HEK293 (cell line): ENCODE data around the gene HOXD11.

Experiments
- BCL11A ChIP-seq: fragments of 450-650 bp; formaldehyde crosslinking; IDR thresholded peaks from 2 replicates; pipeline ENCODE4 v1.5.1; 2016; ENCODE audit warnings: low read depth, missing biosample characterization, missing genetic modification characterization
- GLI2 ChIP-seq: fragments of 450-650 bp; formaldehyde crosslinking; IDR thresholded peaks from 2 replicates; pipeline ENCODE4; 2017; ENCODE audit warnings: missing biosample characterization, missing genetic modification characterization, low read depth, borderline replicate concordance
- OVOL3 ChIP-seq: fragments of 450-650 bp; formaldehyde crosslinking; IDR thresholded peaks from 2 replicates; pipeline ENCODE4 v1.5.1; 2016; ENCODE audit warnings: missing biosample characterization, missing genetic modification characterization
- REPIN1 ChIP-seq: fragments of 450-650 bp; formaldehyde crosslinking; IDR thresholded peaks from 2 replicates; pipeline ENCODE4 v1.5.1; 2017; ENCODE audit warnings: missing biosample characterization, missing genetic modification characterization, low read depth
- SCRT2 ChIP-seq: fragments of 450-650 bp; formaldehyde crosslinking; IDR thresholded peaks from 2 replicates; pipeline ENCODE4 v1.5.1; 2016; ENCODE audit warnings: missing biosample characterization, missing genetic modification characterization
- YY2 ChIP-seq: fragments of 450-650 bp; formaldehyde crosslinking; IDR thresholded peaks from 2 replicates; pipeline ENCODE4 v1.5.1; 2016; ENCODE audit warnings: missing biosample characterization, missing genetic modification characterization
- ZBTB17 ChIP-seq: fragments of 450-650 bp; formaldehyde crosslinking; IDR thresholded peaks from 2 replicates; pipeline ENCODE4 v1.5.1; 2016; ENCODE audit warnings: missing biosample characterization, missing genetic modification characterization
- ZFP3 ChIP-seq: fragments of 450-650 bp; formaldehyde crosslinking; IDR thresholded peaks from 2 replicates; pipeline ENCODE4 v1.5.1; 2016; ENCODE audit warnings: low read depth, missing biosample characterization, missing genetic modification characterization
- ZFP37 ChIP-seq: fragments of 450-650 bp; formaldehyde crosslinking; IDR thresholded peaks from 2 replicates; pipeline ENCODE4 v1.5.1; 2016; ENCODE audit warnings: missing biosample characterization, missing genetic modification characterization
- ZFP69B ChIP-seq: fragments of 450-650 bp; formaldehyde crosslinking; IDR thresholded peaks from 2 replicates; pipeline ENCODE4 v1.5.1; 2016; ENCODE audit warnings: missing biosample characterization, missing genetic modification characterization
- ZNF114 ChIP-seq: fragments of 450-650 bp; formaldehyde crosslinking; IDR thresholded peaks from 2 replicates; pipeline ENCODE4 v1.5.0; 2017; ENCODE audit warnings: missing biosample characterization, missing genetic modification characterization
- ZNF19 ChIP-seq: fragments of 450-650 bp; formaldehyde crosslinking; IDR thresholded peaks from 2 replicates; pipeline ENCODE4; 2016; ENCODE audit warnings: missing biosample characterization, missing genetic modification characterization, low read depth
- ZNF211 ChIP-seq: fragments of 450-650 bp; formaldehyde crosslinking; IDR thresholded peaks from 2 replicates; pipeline ENCODE4 v1.5.1; 2016; ENCODE audit warnings: low read depth, missing biosample characterization, missing genetic modification characterization
- ZNF239 ChIP-seq: fragments of 450-650 bp; formaldehyde crosslinking; IDR thresholded peaks from 2 replicates; pipeline ENCODE4 v1.5.1; 2016; ENCODE audit warnings: missing biosample characterization, missing genetic modification characterization
- ZNF549 ChIP-seq: fragments of 450-650 bp; IDR thresholded peaks from 2 replicates; pipeline ENCODE4 v1.5.1; 2018; ENCODE audit warnings: missing biosample characterization, missing genetic modification characterization, mild to moderate bottlenecking, inconsistent platforms, moderate library complexity
- ZNF610 ChIP-seq: fragments of 450-650 bp; formaldehyde crosslinking; IDR thresholded peaks from 2 replicates; pipeline ENCODE4 v1.5.1; 2016; ENCODE audit warnings: missing biosample characterization, missing genetic modification characterization, borderline replicate concordance
- ZNF677 ChIP-seq: fragments of 450-650 bp; IDR thresholded peaks from 2 replicates; pipeline ENCODE4 v1.5.0; 2018; ENCODE audit warnings: missing biosample characterization, mild to moderate bottlenecking, missing genetic modification characterization, moderate library complexity
- ZSCAN23 ChIP-seq: fragments of 450-650 bp; formaldehyde crosslinking; IDR thresholded peaks from 2 replicates; pipeline ENCODE4 v1.5.1; 2016; ENCODE audit warnings: missing biosample characterization, missing genetic modification characterization
- TF ChIP-seq, protein P1 (sequence below): fragments of 450-650 bp; formaldehyde crosslinking; IDR thresholded peaks from 2 replicates; pipeline ENCODE4 v1.5.1; 2016; ENCODE audit warnings: missing biosample characterization, missing genetic modification characterization
- TF ChIP-seq, protein P2 (sequence below): fragments of 450-650 bp; formaldehyde crosslinking; IDR thresholded peaks from 2 replicates; pipeline ENCODE4; 2016; ENCODE audit warnings: missing biosample characterization, missing genetic modification characterization
- TF ChIP-seq, protein P3 (sequence below): fragments of 450-650 bp; formaldehyde crosslinking; IDR thresholded peaks from 2 replicates; pipeline ENCODE4 v1.5.1; 2016; ENCODE audit warnings: missing biosample characterization, missing genetic modification characterization
- TF ChIP-seq, protein P4 (sequence below): fragments of 450-650 bp; formaldehyde crosslinking; IDR thresholded peaks from 2 replicates; pipeline ENCODE4 v1.5.1; 2016; ENCODE audit warnings: missing biosample characterization, missing genetic modification characterization
- TF ChIP-seq, protein P5 (sequence below): fragments of 450-650 bp; formaldehyde crosslinking; IDR thresholded peaks from 2 replicates; pipeline ENCODE4 v1.5.1; 2016; ENCODE audit warnings: missing biosample characterization, missing genetic modification characterization
- TF ChIP-seq, protein P6 (sequence below): fragments of 450-650 bp; formaldehyde crosslinking; optimal IDR thresholded peaks from 2 replicates; pipeline ENCODE3; 2016; ENCODE audit warnings: missing biosample characterization, mild to moderate bottlenecking, missing genetic modification characterization
- TF ChIP-seq, protein P7 (sequence below): fragments of 450-650 bp; formaldehyde crosslinking; conservative IDR thresholded peaks from 2 replicates; pipeline ENCODE4 v1.5.1; 2016; ENCODE audit warnings: low read depth, missing biosample characterization, missing genetic modification characterization
- TF ChIP-seq, protein P8 (sequence below): fragments of 450-650 bp; formaldehyde crosslinking; IDR thresholded peaks from 2 replicates; pipeline ENCODE4 v1.5.1; 2016; ENCODE audit warnings: missing biosample characterization, missing genetic modification characterization

The HOXD11 gene

DNA sequence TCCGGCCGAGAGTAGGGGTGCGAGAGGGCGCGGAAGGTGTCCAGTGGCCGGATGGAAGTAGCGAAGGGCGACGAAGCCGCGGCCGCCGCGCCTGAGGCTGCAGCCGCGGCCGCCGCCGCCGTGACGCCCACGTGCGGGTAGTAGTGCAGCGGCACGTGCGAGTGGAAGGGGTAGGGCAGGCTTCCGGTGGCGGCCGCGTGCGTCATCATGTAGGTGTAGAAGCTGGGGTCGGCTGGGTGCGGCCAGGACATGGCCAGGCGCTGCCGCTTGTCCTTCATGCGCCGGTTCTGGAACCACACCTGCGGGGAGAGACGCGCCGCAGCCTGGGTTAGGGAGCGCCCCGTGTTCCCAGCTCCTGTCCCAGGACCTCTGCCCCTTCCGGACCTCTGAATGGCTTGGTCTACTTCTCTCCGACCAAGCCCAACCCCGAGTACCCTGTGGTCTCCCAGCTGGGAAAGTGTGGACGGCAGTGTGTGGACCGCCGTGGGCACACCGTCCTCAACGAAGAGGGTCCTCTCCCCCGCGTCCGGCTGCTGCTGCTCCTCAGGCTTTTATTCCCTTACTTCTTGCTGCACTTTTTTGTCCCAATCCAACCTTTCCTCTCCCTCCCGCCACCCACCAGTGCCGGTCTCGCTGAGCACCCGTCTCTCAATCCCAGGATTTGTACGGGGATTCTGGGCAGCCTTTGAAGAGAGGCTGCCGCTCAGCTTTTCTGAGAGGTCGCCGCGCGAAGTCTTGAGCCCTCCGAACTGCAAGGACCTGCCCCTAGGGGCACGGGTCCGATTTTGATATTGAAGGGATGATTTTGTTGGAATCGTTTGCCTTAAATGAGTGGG is 26.3 kb upstream of the HOXD11 start (continued):
- TF ChIP-seq REPIN1 (tag by site-specific recombination) = no peak
- TF ChIP-seq ZBTB17 (tag by site-specific recombination) = no peak
- TF ChIP-seq BCL11A = no peak
- TF ChIP-seq, protein P1, sequence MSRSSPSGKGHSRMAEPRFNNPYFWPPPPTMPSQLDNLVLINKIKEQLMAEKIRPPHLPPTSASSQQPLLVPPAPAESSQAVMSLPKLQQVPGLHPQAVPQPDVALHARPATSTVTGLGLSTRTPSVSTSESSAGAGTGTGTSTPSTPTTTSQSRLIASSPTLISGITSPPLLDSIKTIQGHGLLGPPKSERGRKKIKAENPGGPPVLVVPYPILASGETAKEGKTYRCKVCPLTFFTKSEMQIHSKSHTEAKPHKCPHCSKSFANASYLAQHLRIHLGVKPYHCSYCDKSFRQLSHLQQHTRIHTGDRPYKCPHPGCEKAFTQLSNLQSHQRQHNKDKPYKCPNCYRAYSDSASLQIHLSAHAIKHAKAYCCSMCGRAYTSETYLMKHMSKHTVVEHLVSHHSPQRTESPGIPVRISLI (tag by site-specific recombination) = no peak
- TF ChIP-seq ZNF211 (tag by site-specific recombination) = no peak
- TF ChIP-seq YY2 (tag by site-specific recombination) = no peak
- no peak for TF ChIP-seq GLI2 (tag by site-specific recombination)
- TF ChIP-seq ZSCAN23 (tag by site-specific recombination) = no peak
- no peak for TF ChIP-seq ZNF549
- TF ChIP-seq ZNF610 = no peak
- TF ChIP-seq, protein P2, sequence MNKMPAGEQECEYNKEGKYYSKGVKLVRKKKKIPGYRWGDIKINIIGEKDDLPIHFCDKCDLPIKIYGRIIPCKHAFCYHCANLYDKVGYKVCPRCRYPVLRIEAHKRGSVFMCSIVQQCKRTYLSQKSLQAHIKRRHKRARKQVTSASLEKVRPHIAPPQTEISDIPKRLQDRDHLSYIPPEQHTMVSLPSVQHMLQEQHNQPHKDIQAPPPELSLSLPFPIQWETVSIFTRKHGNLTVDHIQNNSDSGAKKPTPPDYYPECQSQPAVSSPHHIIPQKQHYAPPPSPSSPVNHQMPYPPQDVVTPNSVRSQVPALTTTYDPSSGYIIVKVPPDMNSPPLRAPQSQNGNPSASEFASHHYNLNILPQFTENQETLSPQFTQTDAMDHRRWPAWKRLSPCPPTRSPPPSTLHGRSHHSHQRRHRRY (tag by site-specific recombination) = no peak
- no peak for TF ChIP-seq ZFP69B
- TF ChIP-seq, protein P3, sequence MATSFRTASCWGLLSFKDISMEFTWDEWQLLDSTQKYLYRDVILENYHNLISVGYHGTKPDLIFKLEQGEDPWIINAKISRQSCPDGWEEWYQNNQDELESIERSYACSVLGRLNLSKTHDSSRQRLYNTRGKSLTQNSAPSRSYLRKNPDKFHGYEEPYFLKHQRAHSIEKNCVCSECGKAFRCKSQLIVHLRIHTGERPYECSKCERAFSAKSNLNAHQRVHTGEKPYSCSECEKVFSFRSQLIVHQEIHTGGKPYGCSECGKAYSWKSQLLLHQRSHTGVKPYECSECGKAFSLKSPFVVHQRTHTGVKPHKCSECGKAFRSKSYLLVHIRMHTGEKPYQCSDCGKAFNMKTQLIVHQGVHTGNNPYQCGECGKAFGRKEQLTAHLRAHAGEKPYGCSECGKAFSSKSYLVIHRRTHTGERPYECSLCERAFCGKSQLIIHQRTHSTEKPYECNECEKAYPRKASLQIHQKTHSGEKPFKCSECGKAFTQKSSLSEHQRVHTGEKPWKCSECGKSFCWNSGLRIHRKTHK (tag by site-specific recombination) = no peak
- TF ChIP-seq, protein P4, sequence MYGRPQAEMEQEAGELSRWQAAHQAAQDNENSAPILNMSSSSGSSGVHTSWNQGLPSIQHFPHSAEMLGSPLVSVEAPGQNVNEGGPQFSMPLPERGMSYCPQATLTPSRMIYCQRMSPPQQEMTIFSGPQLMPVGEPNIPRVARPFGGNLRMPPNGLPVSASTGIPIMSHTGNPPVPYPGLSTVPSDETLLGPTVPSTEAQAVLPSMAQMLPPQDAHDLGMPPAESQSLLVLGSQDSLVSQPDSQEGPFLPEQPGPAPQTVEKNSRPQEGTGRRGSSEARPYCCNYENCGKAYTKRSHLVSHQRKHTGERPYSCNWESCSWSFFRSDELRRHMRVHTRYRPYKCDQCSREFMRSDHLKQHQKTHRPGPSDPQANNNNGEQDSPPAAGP (tag by site-specific recombination) = no peak
- TF ChIP-seq ZFP37 (tag by site-specific recombination) = no peak
- TF ChIP-seq ZFP3 (tag by site-specific recombination) = no peak
- TF ChIP-seq ZNF114 (tag by site-specific recombination) = no peak
- no peak for TF ChIP-seq ZNF19 (tag by site-specific recombination)
- TF ChIP-seq SCRT2 (tag by site-specific recombination) = no peak
- TF ChIP-seq, protein P5, sequence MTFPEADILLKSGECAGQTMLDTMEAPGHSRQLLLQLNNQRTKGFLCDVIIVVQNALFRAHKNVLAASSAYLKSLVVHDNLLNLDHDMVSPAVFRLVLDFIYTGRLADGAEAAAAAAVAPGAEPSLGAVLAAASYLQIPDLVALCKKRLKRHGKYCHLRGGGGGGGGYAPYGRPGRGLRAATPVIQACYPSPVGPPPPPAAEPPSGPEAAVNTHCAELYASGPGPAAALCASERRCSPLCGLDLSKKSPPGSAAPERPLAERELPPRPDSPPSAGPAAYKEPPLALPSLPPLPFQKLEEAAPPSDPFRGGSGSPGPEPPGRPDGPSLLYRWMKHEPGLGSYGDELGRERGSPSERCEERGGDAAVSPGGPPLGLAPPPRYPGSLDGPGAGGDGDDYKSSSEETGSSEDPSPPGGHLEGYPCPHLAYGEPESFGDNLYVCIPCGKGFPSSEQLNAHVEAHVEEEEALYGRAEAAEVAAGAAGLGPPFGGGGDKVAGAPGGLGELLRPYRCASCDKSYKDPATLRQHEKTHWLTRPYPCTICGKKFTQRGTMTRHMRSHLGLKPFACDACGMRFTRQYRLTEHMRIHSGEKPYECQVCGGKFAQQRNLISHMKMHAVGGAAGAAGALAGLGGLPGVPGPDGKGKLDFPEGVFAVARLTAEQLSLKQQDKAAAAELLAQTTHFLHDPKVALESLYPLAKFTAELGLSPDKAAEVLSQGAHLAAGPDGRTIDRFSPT (tag by site-specific recombination) = no peak
- TF ChIP-seq ZNF239 = no peak
- TF ChIP-seq ZNF677 (tag by site-specific recombination) = no peak
- no peak for TF ChIP-seq OVOL3 (tag by site-specific recombination)
- TF ChIP-seq, protein P6, sequence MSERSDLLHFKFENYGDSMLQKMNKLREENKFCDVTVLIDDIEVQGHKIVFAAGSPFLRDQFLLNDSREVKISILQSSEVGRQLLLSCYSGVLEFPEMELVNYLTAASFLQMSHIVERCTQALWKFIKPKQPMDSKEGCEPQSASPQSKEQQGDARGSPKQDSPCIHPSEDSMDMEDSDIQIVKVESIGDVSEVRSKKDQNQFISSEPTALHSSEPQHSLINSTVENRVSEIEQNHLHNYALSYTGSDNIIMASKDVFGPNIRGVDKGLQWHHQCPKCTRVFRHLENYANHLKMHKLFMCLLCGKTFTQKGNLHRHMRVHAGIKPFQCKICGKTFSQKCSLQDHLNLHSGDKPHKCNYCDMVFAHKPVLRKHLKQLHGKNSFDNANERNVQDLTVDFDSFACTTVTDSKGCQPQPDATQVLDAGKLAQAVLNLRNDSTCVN = no peak
- TF ChIP-seq, protein P7, sequence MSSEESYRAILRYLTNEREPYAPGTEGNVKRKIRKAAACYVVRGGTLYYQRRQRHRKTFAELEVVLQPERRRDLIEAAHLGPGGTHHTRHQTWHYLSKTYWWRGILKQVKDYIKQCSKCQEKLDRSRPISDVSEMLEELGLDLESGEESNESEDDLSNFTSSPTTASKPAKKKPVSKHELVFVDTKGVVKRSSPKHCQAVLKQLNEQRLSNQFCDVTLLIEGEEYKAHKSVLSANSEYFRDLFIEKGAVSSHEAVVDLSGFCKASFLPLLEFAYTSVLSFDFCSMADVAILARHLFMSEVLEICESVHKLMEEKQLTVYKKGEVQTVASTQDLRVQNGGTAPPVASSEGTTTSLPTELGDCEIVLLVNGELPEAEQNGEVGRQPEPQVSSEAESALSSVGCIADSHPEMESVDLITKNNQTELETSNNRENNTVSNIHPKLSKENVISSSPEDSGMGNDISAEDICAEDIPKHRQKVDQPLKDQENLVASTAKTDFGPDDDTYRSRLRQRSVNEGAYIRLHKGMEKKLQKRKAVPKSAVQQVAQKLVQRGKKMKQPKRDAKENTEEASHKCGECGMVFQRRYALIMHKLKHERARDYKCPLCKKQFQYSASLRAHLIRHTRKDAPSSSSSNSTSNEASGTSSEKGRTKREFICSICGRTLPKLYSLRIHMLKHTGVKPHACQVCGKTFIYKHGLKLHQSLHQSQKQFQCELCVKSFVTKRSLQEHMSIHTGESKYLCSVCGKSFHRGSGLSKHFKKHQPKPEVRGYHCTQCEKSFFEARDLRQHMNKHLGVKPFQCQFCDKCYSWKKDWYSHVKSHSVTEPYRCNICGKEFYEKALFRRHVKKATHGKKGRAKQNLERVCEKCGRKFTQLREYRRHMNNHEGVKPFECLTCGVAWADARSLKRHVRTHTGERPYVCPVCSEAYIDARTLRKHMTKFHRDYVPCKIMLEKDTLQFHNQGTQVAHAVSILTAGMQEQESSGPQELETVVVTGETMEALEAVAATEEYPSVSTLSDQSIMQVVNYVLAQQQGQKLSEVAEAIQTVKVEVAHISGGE (tag by site-specific recombination) = 0 out of 2 replicates have a peak, but pooled peaks have one; percentile 13
- TF ChIP-seq, protein P8, sequence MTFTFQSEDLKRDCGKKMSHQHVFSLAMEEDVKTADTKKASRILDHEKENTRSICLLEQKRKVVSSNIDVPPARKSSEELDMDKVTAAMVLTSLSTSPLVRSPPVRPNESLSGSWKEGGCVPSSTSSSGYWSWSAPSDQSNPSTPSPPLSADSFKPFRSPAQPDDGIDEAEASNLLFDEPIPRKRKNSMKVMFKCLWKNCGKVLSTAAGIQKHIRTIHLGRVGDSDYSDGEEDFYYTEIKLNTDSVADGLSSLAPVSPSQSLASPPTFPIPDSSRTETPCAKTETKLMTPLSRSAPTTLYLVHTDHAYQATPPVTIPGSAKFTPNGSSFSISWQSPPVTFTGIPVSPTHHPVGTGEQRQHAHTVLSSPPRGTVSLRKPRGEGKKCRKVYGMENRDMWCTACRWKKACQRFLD = no peak
